ENCODE measurements around the gene STAB1.

DNA sequence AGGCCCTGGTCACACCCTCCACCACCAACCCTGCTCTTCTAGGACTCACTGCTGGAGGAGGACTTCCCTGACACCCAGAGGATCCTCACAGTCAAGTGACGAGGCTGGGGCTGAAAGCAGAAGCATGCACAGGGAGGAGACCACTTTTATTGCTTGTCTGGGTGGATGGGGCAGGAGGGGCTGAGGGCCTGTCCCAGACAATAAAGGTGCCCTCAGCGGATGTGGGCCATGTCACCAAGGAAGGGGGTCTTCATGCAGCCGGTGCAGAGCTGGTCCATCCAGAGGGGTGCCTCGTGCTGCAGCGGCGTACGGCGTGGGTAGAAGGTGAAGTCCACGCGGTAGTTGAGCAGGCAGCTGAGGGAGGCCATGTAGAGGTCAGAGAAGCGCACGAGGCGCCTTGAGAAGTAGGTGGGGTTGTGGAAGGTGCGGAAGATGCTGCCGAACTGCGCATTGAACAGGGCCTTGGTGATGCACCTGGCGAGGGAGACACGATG lies 29.2 kb downstream of the STAB1 start:
- TF ChIP-seq EZH2 (IDR thresholded peaks at IDR 0.05): no peak
- TF ChIP-seq, protein P1, sequence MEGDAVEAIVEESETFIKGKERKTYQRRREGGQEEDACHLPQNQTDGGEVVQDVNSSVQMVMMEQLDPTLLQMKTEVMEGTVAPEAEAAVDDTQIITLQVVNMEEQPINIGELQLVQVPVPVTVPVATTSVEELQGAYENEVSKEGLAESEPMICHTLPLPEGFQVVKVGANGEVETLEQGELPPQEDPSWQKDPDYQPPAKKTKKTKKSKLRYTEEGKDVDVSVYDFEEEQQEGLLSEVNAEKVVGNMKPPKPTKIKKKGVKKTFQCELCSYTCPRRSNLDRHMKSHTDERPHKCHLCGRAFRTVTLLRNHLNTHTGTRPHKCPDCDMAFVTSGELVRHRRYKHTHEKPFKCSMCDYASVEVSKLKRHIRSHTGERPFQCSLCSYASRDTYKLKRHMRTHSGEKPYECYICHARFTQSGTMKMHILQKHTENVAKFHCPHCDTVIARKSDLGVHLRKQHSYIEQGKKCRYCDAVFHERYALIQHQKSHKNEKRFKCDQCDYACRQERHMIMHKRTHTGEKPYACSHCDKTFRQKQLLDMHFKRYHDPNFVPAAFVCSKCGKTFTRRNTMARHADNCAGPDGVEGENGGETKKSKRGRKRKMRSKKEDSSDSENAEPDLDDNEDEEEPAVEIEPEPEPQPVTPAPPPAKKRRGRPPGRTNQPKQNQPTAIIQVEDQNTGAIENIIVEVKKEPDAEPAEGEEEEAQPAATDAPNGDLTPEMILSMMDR (IDR thresholded peaks at IDR 0.05): no peak

All from neural progenitor cell (in vitro differentiated cells).